ENCODE measurements around the gene C1orf21.

The C1orf21 gene

GRCh38 chr1:184407816-184408510 is 21.1 kb downstream of the C1orf21 start:
- H3K4me3 ChIP-seq (replicated peaks; ENCODE audit: low read depth, low read length) = no peak overlapping the region
- TF ChIP-seq CTCF (IDR thresholded peaks at IDR 0.05; ENCODE audit: low read length, missing control alignments) = no peak
- DNase-seq (ENCODE audit: low read depth) = peak; percentile 23

- TF ChIP-seq CTCF (IDR thresholded peaks at IDR 0.05; ENCODE audit: low read length, missing control alignments) = no peak
- no peak for DNase-seq (ENCODE audit: low read depth)
- H3K4me3 ChIP-seq (replicated peaks; ENCODE audit: low read depth, low read length) = no peak overlapping the region
These were observed 21.8 kb downstream of the C1orf21 start for GRCh38 chr1:184408580-184408979.

GRCh38 chr1:184409011-184409410 is 22.2 kb downstream of the C1orf21 start:
- H3K4me3 ChIP-seq (replicated peaks; ENCODE audit: low read depth, low read length) = no peak overlapping the region
- no peak for DNase-seq (ENCODE audit: low read depth)
- no peak for TF ChIP-seq CTCF (IDR thresholded peaks at IDR 0.05; ENCODE audit: low read length, missing control alignments)

GRCh38 chr1:184412472-184412871 is 25.6 kb downstream of the C1orf21 start:
- no peak for DNase-seq (ENCODE audit: low read depth)
- no peak for TF ChIP-seq CTCF (IDR thresholded peaks at IDR 0.05; ENCODE audit: low read length, missing control alignments)

GRCh38 chr1:184416481-184416880 is 29.7 kb downstream of the C1orf21 start:
- no peak for DNase-seq (ENCODE audit: low read depth)
- TF ChIP-seq CTCF (IDR thresholded peaks at IDR 0.05; ENCODE audit: low read length, missing control alignments) = no peak
- no peak overlapping the region for H3K4me3 ChIP-seq (replicated peaks; ENCODE audit: low read depth, low read length)

More at GRCh38 chr1:184412472-184412871, 25.6 kb downstream of the C1orf21 start:
- H3K4me3 ChIP-seq (replicated peaks; ENCODE audit: low read depth, low read length) = no peak overlapping the region

- TF ChIP-seq CTCF (IDR thresholded peaks at IDR 0.05; ENCODE audit: low read length, missing control alignments) = no peak
- DNase-seq (ENCODE audit: low read depth) = no peak
- H3K4me3 ChIP-seq (replicated peaks; ENCODE audit: low read depth, low read length) = no peak overlapping the region
These were observed 30.1 kb downstream of the C1orf21 start for GRCh38 chr1:184416946-184417345.

- H3K4me3 ChIP-seq (replicated peaks; ENCODE audit: low read depth, low read length) = no peak overlapping the region
- no peak for DNase-seq (ENCODE audit: low read depth)
- no peak for TF ChIP-seq CTCF (IDR thresholded peaks at IDR 0.05; ENCODE audit: low read length, missing control alignments)
These were observed 31.1 kb downstream of the C1orf21 start for GRCh38 chr1:184417916-184418315.
